ENCODE results near the gene WDHD1.
"Not testable (repeated sequence)": the region's sequence is repeated elsewhere in the genome, so short reads cannot be mapped to it uniquely, and the experiment has no call there.

WDHD1 gene

GRCh38 chr14:54931101-54931500, 95.8 kb downstream of the WDHD1 start:
- Histone ChIP-seq H3K9me3 (ENCODE audit: insufficient read depth, low read depth, low read length) (no peaks in the 10 kb centered on the region), H3K4me2 (ENCODE audit: low read length) (no peak overlapping the region), H3K4ac (ENCODE audit: low read depth, low read length) (no peak overlapping the region), H3K9ac (ENCODE audit: low read length) (no peak overlapping the region), H2AK5ac (ENCODE audit: low read length) (no peak overlapping the region), H4K91ac (ENCODE audit: low read depth, low read length) (no peak overlapping the region), H3K14ac (ENCODE audit: low read length) (no peak overlapping the region), H3K27me3 (ENCODE audit: insufficient read depth, low read length) (no peaks in the 10 kb centered on the region), H4K8ac (ENCODE audit: low read depth, low read length) (no peak overlapping the region), H3K79me1 (ENCODE audit: low read length) (no peaks in the 10 kb centered on the region), H2BK12ac (ENCODE audit: low read length) (no peak overlapping the region), H3K36me3 (ENCODE audit: control insufficient read depth in 1 of 2, insufficient read depth in 2 of 2, low read length in 2 of 2) (no peaks in the 10 kb centered on the region), H2BK5ac (ENCODE audit: low read depth, low read length, poor library complexity) (no peak overlapping the region), H2BK120ac (ENCODE audit: insufficient read depth, low read length, poor library complexity) (no peak overlapping the region), H3K18ac (ENCODE audit: low read length) (no peak overlapping the region), H3K23ac (ENCODE audit: low read length) (no peak overlapping the region), H3K79me2 (ENCODE audit: control insufficient read depth, insufficient read depth, low read length, poor library complexity) (no peaks in the 10 kb centered on the region), H3K27ac (ENCODE audit: low read depth, low read length) (no peak overlapping the region), H3K4me3 (ENCODE audit: low read depth, low read length) (no peak overlapping the region), H4K12ac (ENCODE audit: low read depth, low read length) (no peak overlapping the region), H3K4me1 (ENCODE audit: control insufficient read depth in 1 of 2, insufficient read depth in 2 of 2, low read length in 2 of 2) (no peaks in the 10 kb centered on the region), H2AFZ (ENCODE audit: insufficient read depth, low read length, poor library complexity) (no peak overlapping the region)
- no peak for DNase-seq
- WGBS (ENCODE audit: extremely low coverage, insufficient coverage, insufficient read length), result no CpG with 5 or more reads among the region's 1 CpG

DNA sequence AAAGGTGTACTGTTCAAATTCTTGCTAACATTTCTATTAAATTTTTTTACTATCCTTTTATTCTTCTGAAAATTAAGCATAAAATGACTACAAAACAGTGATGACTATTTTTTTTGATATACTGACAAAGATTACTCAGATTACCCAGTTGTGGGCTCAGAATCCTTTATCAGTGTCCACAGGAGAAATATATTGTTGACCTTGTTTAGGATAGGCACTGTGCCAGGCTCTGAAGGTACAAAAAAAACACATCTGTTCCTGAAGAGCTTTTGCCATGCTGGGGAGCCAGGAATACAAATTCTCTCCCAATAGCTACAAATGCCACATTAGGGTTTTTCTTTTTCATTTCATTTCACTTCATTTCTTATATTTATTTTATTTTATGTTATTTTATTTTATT, 97.3 kb downstream of the WDHD1 start:
- Histone ChIP-seq H3K4me3 (ENCODE audit: low read depth, low read length) (no peak overlapping the region), H3K4me1 (ENCODE audit: control insufficient read depth in 1 of 2, insufficient read depth in 2 of 2, low read length in 2 of 2) (no peaks in the 10 kb centered on the region), H3K23ac (ENCODE audit: low read length) (no peak overlapping the region), H3K14ac (ENCODE audit: low read length) (no peak overlapping the region), H4K8ac (ENCODE audit: low read depth, low read length) (no peak overlapping the region), H2AK5ac (ENCODE audit: low read length) (no peak overlapping the region), H3K79me2 (ENCODE audit: control insufficient read depth, insufficient read depth, low read length, poor library complexity) (no peaks in the 10 kb centered on the region), H3K27ac (ENCODE audit: low read depth, low read length) (no peak overlapping the region), H3K4me2 (ENCODE audit: low read length) (no peak overlapping the region), H2BK5ac (ENCODE audit: low read depth, low read length, poor library complexity) (no peak overlapping the region), H3K4ac (ENCODE audit: low read depth, low read length) (no peak overlapping the region), H4K91ac (ENCODE audit: low read depth, low read length) (no peak overlapping the region), H2BK120ac (ENCODE audit: insufficient read depth, low read length, poor library complexity) (no peak overlapping the region), H3K27me3 (ENCODE audit: insufficient read depth, low read length) (no peaks in the 10 kb centered on the region), H3K18ac (ENCODE audit: low read length) (no peak overlapping the region), H3K79me1 (ENCODE audit: low read length) (no peaks in the 10 kb centered on the region), H3K9me3 (ENCODE audit: insufficient read depth, low read depth, low read length) (no peaks in the 10 kb centered on the region), H4K12ac (ENCODE audit: low read depth, low read length) (no peak overlapping the region), H3K36me3 (ENCODE audit: control insufficient read depth in 1 of 2, insufficient read depth in 2 of 2, low read length in 2 of 2) (no peaks in the 10 kb centered on the region), H2BK12ac (ENCODE audit: low read length) (no peak overlapping the region), H3K9ac (ENCODE audit: low read length) (no peak overlapping the region), H2AFZ (ENCODE audit: insufficient read depth, low read length, poor library complexity) (no peak overlapping the region)
- DNase-seq, result no peak

- Histone ChIP-seq H2AFZ (ENCODE audit: insufficient read depth, low read length, poor library complexity) (no peak overlapping the region), H4K12ac (ENCODE audit: low read depth, low read length) (no peak overlapping the region), H3K9me3 (ENCODE audit: insufficient read depth, low read depth, low read length) (no peaks in the 10 kb centered on the region), H2BK5ac (ENCODE audit: low read depth, low read length, poor library complexity) (no peak overlapping the region), H3K14ac (ENCODE audit: low read length) (no peak overlapping the region), H3K27me3 (ENCODE audit: insufficient read depth, low read length) (no peaks in the 10 kb centered on the region), H3K27ac (ENCODE audit: low read depth, low read length) (no peak overlapping the region), H3K9ac (ENCODE audit: low read length) (no peak overlapping the region), H3K4ac (ENCODE audit: low read depth, low read length) (no peak overlapping the region), H2BK12ac (ENCODE audit: low read length) (no peak overlapping the region), H4K91ac (ENCODE audit: low read depth, low read length) (no peak overlapping the region), H3K23ac (ENCODE audit: low read length) (no peak overlapping the region), H3K79me1 (ENCODE audit: low read length) (no peaks in the 10 kb centered on the region), H3K18ac (ENCODE audit: low read length) (no peak overlapping the region), H2AK5ac (ENCODE audit: low read length) (no peak overlapping the region), H2BK120ac (ENCODE audit: insufficient read depth, low read length, poor library complexity) (no peak overlapping the region), H3K36me3 (ENCODE audit: control insufficient read depth in 1 of 2, insufficient read depth in 2 of 2, low read length in 2 of 2) (no peaks in the 10 kb centered on the region), H3K79me2 (ENCODE audit: control insufficient read depth, insufficient read depth, low read length, poor library complexity) (no peaks in the 10 kb centered on the region), H3K4me3 (ENCODE audit: low read depth, low read length) (no peak overlapping the region), H3K4me2 (ENCODE audit: low read length) (no peak overlapping the region), H4K8ac (ENCODE audit: low read depth, low read length) (no peak overlapping the region), H3K4me1 (ENCODE audit: control insufficient read depth in 1 of 2, insufficient read depth in 2 of 2, low read length in 2 of 2) (no peaks in the 10 kb centered on the region)
- DNase-seq, result no peak
Observed at GRCh38 chr14:54928216-54928615, 98.7 kb downstream of the WDHD1 start.

DNA sequence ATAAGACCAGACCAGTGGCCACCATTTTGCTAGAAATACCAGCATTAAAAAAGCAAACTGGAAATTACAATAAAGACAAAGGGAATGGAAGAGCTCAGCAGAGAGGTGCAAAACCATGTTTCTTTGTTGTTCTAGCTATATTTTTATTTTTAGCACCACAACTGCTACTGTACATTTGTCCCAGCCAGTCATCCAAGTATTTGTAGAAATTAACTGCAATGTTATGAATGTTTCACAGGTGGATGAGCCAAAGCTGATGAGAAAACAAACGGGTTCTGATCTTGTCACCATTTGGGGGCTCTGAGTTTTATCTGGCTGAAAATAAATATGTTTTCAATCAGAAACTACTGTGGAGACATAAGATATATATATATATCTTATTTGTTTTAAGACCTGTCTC, 99.3 kb downstream of the WDHD1 start:
- no peaks in the 10 kb centered on the region for H3K27me3 ChIP-seq (ENCODE audit: insufficient read depth, low read length)
- no peak overlapping the region for H3K4me3 ChIP-seq (ENCODE audit: low read depth, low read length)
- no peak overlapping the region for H4K8ac ChIP-seq (ENCODE audit: low read depth, low read length)
- H3K27ac ChIP-seq (ENCODE audit: low read depth, low read length), result no peak overlapping the region
- no peak overlapping the region for H4K91ac ChIP-seq (ENCODE audit: low read depth, low read length)
- H3K4ac ChIP-seq (ENCODE audit: low read depth, low read length), result no peak overlapping the region
- H3K79me1 ChIP-seq (ENCODE audit: low read length), result no peaks in the 10 kb centered on the region
- H2BK5ac ChIP-seq (ENCODE audit: low read depth, low read length, poor library complexity), result no peak overlapping the region
- DNase-seq, result no peak
- H2AK5ac ChIP-seq (ENCODE audit: low read length), result no peak overlapping the region
- H3K14ac ChIP-seq (ENCODE audit: low read length), result no peak overlapping the region
- H3K18ac ChIP-seq (ENCODE audit: low read length), result no peak overlapping the region
- H2AFZ ChIP-seq (ENCODE audit: insufficient read depth, low read length, poor library complexity), result no peak overlapping the region
- no peaks in the 10 kb centered on the region for H3K36me3 ChIP-seq (ENCODE audit: control insufficient read depth in 1 of 2, insufficient read depth in 2 of 2, low read length in 2 of 2)
- H3K9ac ChIP-seq (ENCODE audit: low read length), result no peak overlapping the region
- H4K12ac ChIP-seq (ENCODE audit: low read depth, low read length), result no peak overlapping the region
- no peaks in the 10 kb centered on the region for H3K79me2 ChIP-seq (ENCODE audit: control insufficient read depth, insufficient read depth, low read length, poor library complexity)
- no peak overlapping the region for H3K4me2 ChIP-seq (ENCODE audit: low read length)
- no peak overlapping the region for H2BK12ac ChIP-seq (ENCODE audit: low read length)
- no peak overlapping the region for H3K23ac ChIP-seq (ENCODE audit: low read length)
- H3K4me1 ChIP-seq (ENCODE audit: control insufficient read depth in 1 of 2, insufficient read depth in 2 of 2, low read length in 2 of 2), result no peaks in the 10 kb centered on the region
- H3K9me3 ChIP-seq (ENCODE audit: insufficient read depth, low read depth, low read length), result no peaks in the 10 kb centered on the region
- WGBS (ENCODE audit: extremely low coverage, insufficient coverage, insufficient read length), result no CpG with 5 or more reads among the region's 1 CpG
- no peak overlapping the region for H2BK120ac ChIP-seq (ENCODE audit: insufficient read depth, low read length, poor library complexity)

DNA sequence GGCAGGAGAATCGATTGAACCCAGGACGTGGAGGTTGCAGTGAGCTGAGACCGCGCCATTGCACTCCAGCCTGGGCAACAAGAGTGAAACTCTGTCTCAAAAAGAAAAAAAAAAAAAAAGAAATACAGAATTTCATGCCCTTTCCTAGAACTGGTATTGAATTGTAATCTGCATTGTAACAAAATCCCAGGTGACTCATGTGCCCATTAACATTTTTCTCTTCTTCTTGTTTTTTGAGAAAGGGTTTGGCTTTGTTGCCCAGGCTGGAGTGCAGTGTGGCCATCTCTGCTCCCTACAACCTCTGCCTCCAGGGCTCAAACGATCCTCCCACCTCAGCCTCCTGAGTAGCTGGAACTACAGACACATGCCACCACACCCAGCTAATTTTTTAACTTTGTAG, 100.3 kb downstream of the WDHD1 start:
- not testable (repeated sequence) for H4K91ac ChIP-seq (ENCODE audit: low read depth, low read length); H2AFZ ChIP-seq (ENCODE audit: insufficient read depth, low read length, poor library complexity); H3K4me3 ChIP-seq (ENCODE audit: low read depth, low read length); H3K79me1 ChIP-seq (ENCODE audit: low read length); H3K4me2 ChIP-seq (ENCODE audit: low read length); H3K27ac ChIP-seq (ENCODE audit: low read depth, low read length); H2BK120ac ChIP-seq (ENCODE audit: insufficient read depth, low read length, poor library complexity); H2AK5ac ChIP-seq (ENCODE audit: low read length); H2BK12ac ChIP-seq (ENCODE audit: low read length); H3K14ac ChIP-seq (ENCODE audit: low read length); H3K36me3 ChIP-seq (ENCODE audit: control insufficient read depth in 1 of 2, insufficient read depth in 2 of 2, low read length in 2 of 2); H4K12ac ChIP-seq (ENCODE audit: low read depth, low read length); H3K9me3 ChIP-seq (ENCODE audit: insufficient read depth, low read depth, low read length); DNase-seq; H3K79me2 ChIP-seq (ENCODE audit: control insufficient read depth, insufficient read depth, low read length, poor library complexity); H2BK5ac ChIP-seq (ENCODE audit: low read depth, low read length, poor library complexity); H3K18ac ChIP-seq (ENCODE audit: low read length); H4K8ac ChIP-seq (ENCODE audit: low read depth, low read length); H3K23ac ChIP-seq (ENCODE audit: low read length); H3K4ac ChIP-seq (ENCODE audit: low read depth, low read length); H3K4me1 ChIP-seq (ENCODE audit: control insufficient read depth in 1 of 2, insufficient read depth in 2 of 2, low read length in 2 of 2); H3K27me3 ChIP-seq (ENCODE audit: insufficient read depth, low read length); H3K9ac ChIP-seq (ENCODE audit: low read length)
- no CpG with 5 or more reads among the region's 5 CpGs for whole genome bisulfite sequencing (ENCODE audit: extremely low coverage, insufficient coverage, insufficient read length)
